Measurements from ENCODE around the gene C19orf67.

DNA sequence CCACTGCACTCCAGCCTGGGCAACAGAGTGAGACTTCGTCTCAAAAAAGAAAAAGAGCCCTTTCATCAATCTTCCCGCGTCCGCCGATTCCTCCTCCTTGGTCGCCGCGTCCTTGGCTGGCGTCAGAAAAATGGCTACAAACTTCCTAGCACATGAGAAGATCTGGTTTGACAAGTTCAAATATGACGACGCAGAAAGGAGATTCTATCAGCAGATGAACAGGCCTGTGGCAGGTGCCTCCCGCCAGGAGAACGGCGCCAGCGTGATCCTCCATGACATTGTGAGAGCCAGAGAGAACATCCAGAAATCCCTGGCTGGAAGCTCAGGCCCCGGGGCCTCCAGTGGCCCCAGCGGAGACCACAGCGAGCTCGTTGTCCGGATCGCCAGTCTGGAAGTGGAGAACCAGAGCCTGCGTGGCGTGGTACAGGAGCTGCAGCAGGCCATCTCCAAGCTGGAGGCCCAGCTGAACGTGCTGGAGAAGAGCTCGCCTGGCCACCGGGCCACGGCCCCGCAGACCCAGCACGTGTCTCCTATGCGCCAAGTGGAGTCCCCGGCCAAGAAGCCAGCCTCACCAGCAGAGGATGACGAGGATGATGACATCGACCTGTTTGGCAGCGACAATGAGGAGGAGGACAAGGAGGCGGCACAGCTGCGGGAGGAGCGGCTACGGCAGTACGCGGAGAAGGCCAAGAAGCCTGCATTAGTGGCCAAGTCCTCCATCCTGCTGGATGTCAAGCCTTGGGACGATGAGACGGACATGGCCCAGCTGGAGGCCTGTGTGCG, 15.1 kb downstream of the C19orf67 start:
- TF ChIP-seq, protein P1, sequence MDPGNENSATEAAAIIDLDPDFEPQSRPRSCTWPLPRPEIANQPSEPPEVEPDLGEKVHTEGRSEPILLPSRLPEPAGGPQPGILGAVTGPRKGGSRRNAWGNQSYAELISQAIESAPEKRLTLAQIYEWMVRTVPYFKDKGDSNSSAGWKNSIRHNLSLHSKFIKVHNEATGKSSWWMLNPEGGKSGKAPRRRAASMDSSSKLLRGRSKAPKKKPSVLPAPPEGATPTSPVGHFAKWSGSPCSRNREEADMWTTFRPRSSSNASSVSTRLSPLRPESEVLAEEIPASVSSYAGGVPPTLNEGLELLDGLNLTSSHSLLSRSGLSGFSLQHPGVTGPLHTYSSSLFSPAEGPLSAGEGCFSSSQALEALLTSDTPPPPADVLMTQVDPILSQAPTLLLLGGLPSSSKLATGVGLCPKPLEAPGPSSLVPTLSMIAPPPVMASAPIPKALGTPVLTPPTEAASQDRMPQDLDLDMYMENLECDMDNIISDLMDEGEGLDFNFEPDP (CRISPR knock-in tag; conservative IDR thresholded peaks at IDR 0.05), result no peak
- TF ChIP-seq ETV5 (CRISPR knock-in tag; IDR thresholded peaks at IDR 0.05; ENCODE audit: borderline replicate concordance) (no peak), ZNF263 (CRISPR knock-in tag; IDR thresholded peaks at IDR 0.05) (no peak), RAD51 (IDR thresholded peaks at IDR 0.05; ENCODE audit: borderline replicate concordance) (no peak), ZNF446 (CRISPR knock-in tag; IDR thresholded peaks at IDR 0.05) (no peak), JARID2 (CRISPR knock-in tag; IDR thresholded peaks at IDR 0.05; ENCODE audit: insufficient replicate concordance) (no peak), EP300 (IDR thresholded peaks at IDR 0.05; ENCODE audit: low read depth in 2 of 2, low read length in 2 of 2) (no peak), EP300 (CRISPR knock-in tag; IDR thresholded peaks at IDR 0.05; ENCODE audit: borderline replicate concordance) (no peak)
- TF ChIP-seq, protein P2, sequence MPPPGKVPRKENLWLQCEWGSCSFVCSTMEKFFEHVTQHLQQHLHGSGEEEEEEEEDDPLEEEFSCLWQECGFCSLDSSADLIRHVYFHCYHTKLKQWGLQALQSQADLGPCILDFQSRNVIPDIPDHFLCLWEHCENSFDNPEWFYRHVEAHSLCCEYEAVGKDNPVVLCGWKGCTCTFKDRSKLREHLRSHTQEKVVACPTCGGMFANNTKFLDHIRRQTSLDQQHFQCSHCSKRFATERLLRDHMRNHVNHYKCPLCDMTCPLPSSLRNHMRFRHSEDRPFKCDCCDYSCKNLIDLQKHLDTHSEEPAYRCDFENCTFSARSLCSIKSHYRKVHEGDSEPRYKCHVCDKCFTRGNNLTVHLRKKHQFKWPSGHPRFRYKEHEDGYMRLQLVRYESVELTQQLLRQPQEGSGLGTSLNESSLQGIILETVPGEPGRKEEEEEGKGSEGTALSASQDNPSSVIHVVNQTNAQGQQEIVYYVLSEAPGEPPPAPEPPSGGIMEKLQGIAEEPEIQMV (CRISPR knock-in tag; IDR thresholded peaks at IDR 0.05; ENCODE audit: low read depth), result no peak
